Body of pancreas (tissue), 4 donors: ENCODE measurements around the gene GPR142. TPM values are rescaled to one million over a fixed set of nuclear protein-coding genes. Genes with fewer than 3 reads are reported as not detected.

Experiments used
- ATAC-seq: fragments of 150-250 bp; one replicate; pipeline ENCODE4 v1.9.1; 2016
- DNase-seq, 4 donors: peaks; one replicate each; pipeline ENCODE4 v3.0.0-alpha.2; 2019
- H3K27ac ChIP-seq, 4 donors: fragments of 200-600 bp; sonication (generic); 1 replicate in 3 of 4; 2 replicates in 1 of 4; pipeline versions ENCODE4 v1.5.1 to v1.6.1; 2016 to 2019; ENCODE audit warnings: mild to moderate bottlenecking in 1 of 4, mixed read lengths in 1 of 4, moderate library complexity in 1 of 4
- H3K27me3 ChIP-seq, 2 donors: fragments of 200-600 bp; sonication (generic); one replicate each; pipeline ENCODE4 v1.6.0; 2016; ENCODE audit warnings: mild to moderate bottlenecking in 1 of 2
- H3K36me3 ChIP-seq, 2 donors: fragments of 200-600 bp; sonication (generic); replicated peaks in 1 of 2; 2 replicates each; pipeline ENCODE4 v1.5.1; 2016; ENCODE audit warnings: low read depth in 2 of 2; ENCODE audit not compliant: insufficient read depth in 1 of 2
- H3K4me1 ChIP-seq: fragments of 200-600 bp; sonication (generic); one replicate; pipeline ENCODE4 v1.6.0; 2016
- H3K4me3 ChIP-seq, 2 donors: fragments of 200-600 bp; sonication (generic); 1 replicate in 1 of 2; 2 replicates in 1 of 2; pipeline ENCODE4 v1.5.1; 2016 to 2019
- H3K9me3 ChIP-seq, 3 donors: fragments of 200-600 bp; sonication (generic); 1 replicate in 2 of 3; 2 replicates in 1 of 3; pipeline ENCODE4 v1.5.1; 2016
- POLR2A ChIP-seq, 3 donors: fragments of 450-650 bp; IDR thresholded peaks; one replicate each; pipeline ENCODE4 v1.6.1; 2016; ENCODE audit warnings: antibody characterized with exemption in 3 of 3, mild to moderate bottlenecking in 2 of 3
- WGBS, 2 donors: methylation state at CpG; one replicate each; pipeline ENCODE4 v1.1.5; 2017; 5-methylcytosine and 5-hydroxymethylcytosine counted together
- intact Hi-C: fragments of 100-400 bp; cut with DNase I; formaldehyde crosslinking; loops from one replicate; pipeline ENCODE4 v1.15.1; 2023
- total RNA-seq, 2 donors: library from RNA; depleted of rRNA; stranded (reverse); fragments of >200 nt; gene quantifications; one replicate each; pipeline ENCODE4 v1.1.0, GENCODE V29; 2016
- TF ChIP-seq, protein P1 (sequence below), 7 experiments: fragments of 450-650 bp in 4 of 7; fragments of 200-600 bp in 3 of 7; sonication (generic) in 3 of 7; IDR thresholded peaks; one replicate each; pipeline ENCODE4 v1.5.1; 2016 to 2019; ENCODE audit warnings: antibody characterized with exemption in 7 of 7

GPR142 gene
- total RNA-seq, 2 donors from 2014 or later = 0.52 to 0.66 TPM

DNA sequence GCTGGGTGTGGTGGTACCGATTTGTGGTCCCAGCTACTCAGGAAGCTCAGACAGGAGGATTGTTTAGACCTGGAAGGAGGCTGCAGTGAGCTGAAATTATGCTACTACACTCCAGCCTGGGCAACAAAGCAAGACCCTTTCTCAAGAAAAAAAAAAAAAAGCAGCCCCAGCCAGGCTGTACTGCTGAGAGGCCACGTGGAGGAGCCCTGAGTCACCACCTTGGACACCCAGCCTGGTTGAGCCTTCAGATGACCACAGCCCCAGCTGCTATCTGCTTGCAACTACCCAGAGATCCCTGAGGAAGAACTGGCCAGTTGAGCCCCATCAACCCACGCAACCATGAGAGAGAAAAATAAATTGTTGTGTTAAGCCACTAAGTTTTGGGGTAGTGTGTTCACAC is 41.0 kb downstream of the GPR142 start:
- Histone ChIP-seq H3K36me3 (no peaks in the 10 kb centered on the region), H3K4me1 (peaks cover 8% of the 10 kb centered on the region), H3K4me3 (no peak overlapping the region), H3K9me3 (no peaks in the 10 kb centered on the region), H3K27ac (no peak overlapping the region), H3K27me3 (no peaks in the 10 kb centered on the region)
- WGBS, 2 donors = 80 to 83% methylated on average over 3 of the region's 3 CpGs
- TF ChIP-seq, protein P1, sequence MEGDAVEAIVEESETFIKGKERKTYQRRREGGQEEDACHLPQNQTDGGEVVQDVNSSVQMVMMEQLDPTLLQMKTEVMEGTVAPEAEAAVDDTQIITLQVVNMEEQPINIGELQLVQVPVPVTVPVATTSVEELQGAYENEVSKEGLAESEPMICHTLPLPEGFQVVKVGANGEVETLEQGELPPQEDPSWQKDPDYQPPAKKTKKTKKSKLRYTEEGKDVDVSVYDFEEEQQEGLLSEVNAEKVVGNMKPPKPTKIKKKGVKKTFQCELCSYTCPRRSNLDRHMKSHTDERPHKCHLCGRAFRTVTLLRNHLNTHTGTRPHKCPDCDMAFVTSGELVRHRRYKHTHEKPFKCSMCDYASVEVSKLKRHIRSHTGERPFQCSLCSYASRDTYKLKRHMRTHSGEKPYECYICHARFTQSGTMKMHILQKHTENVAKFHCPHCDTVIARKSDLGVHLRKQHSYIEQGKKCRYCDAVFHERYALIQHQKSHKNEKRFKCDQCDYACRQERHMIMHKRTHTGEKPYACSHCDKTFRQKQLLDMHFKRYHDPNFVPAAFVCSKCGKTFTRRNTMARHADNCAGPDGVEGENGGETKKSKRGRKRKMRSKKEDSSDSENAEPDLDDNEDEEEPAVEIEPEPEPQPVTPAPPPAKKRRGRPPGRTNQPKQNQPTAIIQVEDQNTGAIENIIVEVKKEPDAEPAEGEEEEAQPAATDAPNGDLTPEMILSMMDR (IDR thresholded peaks at IDR 0.05) = peak in 2 of 7 experiments; percentile 25 to 40
- no peak for TF ChIP-seq POLR2A (IDR thresholded peaks at IDR 0.05)
- ATAC-seq (peak; percentile 55), DNase-seq (peak; percentile 31 to 73 (median 52))
- intact Hi-C loops = no loop called here

- 64 to 70% methylated on average over 4 of the region's 4 CpGs for WGBS, 2 donors
Observed at GRCh38 chr17:74408815-74409214, 41.5 kb downstream of the GPR142 start.

DNA sequence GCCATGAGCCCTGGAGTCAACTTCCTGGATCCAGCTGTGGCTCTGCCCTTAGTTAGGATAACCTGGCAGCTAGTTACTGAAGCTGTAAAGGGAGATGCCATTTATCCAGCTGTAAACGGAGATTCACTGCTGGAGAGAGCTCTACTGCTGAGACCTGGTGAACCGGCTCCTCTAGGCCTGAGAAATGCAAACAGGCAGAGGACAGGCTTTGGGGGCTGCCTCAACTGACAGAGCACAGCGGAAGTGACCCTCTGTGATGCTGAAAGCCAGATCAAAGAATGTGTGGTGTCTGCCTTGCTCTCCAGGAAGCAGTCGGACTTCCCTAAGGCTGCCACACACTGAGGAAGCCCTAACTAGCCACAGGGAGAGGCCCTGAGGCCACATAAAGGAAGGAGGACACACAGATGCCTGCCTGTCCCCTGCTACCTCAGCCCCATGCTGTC is 42.7 kb downstream of the GPR142 start:
- no peak overlapping the region for H3K4me3 ChIP-seq
- WGBS, 2 donors = 79 to 84% methylated on average over 4 of the region's 4 CpGs
- H3K9me3 ChIP-seq = no peaks in the 10 kb centered on the region
- TF ChIP-seq, protein P1 (IDR thresholded peaks at IDR 0.05) = no peak
- no peak for TF ChIP-seq POLR2A (IDR thresholded peaks at IDR 0.05)
- H3K27ac ChIP-seq = no peak overlapping the region
- no peak for DNase-seq
- ATAC-seq = no peak
- H3K27me3 ChIP-seq = no peaks in the 10 kb centered on the region
- H3K4me1 ChIP-seq = peaks cover 8% of the 10 kb centered on the region
- H3K36me3 ChIP-seq = no peaks in the 10 kb centered on the region
- intact Hi-C loops = no loop called here

More at GRCh38 chr17:74408815-74409214, 41.5 kb downstream of the GPR142 start:
- H3K4me1 ChIP-seq = peaks cover 8% of the 10 kb centered on the region
- H3K36me3 ChIP-seq = no peaks in the 10 kb centered on the region
- H3K4me3 ChIP-seq = no peak overlapping the region
- H3K9me3 ChIP-seq = no peaks in the 10 kb centered on the region
- TF ChIP-seq, protein P1 (IDR thresholded peaks at IDR 0.05) = no peak
- TF ChIP-seq POLR2A (IDR thresholded peaks at IDR 0.05) = no peak
- peak in 2 of 4 donors; percentile 15 to 18 for DNase-seq
- ATAC-seq = no peak
- intact Hi-C loops = no loop called here
- no peaks in the 10 kb centered on the region for H3K27me3 ChIP-seq
- H3K27ac ChIP-seq = no peak overlapping the region

DNA sequence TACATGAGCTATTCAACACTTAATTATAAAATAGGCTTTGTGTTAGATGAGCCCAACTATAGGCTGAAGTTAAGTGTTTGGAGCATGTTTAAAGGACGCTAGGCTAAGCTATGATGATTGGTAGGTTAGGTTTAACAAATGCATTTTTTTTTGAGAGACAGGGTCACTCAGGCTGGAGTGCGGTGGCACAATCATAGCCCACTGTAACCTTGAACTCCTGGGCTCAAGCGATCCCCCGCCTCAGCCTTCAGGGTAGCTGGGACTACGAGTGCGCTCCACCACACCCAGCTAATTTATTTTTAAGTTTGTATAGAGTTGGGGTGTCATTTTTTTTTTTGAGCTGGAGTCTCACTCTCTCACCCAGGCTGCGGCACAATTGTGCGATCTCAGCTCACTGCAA is 45.3 kb downstream of the GPR142 start:
- intact Hi-C loops = no loop called here
- ATAC-seq (no peak), DNase-seq (no peak)
- Histone ChIP-seq H3K4me3 (no peak overlapping the region), H3K9me3 (no peaks in the 10 kb centered on the region), H3K36me3 (no peaks in the 10 kb centered on the region), H3K27ac (no peak overlapping the region), H3K27me3 (no peaks in the 10 kb centered on the region), H3K4me1 (peaks cover 13% of the 10 kb centered on the region)
- WGBS, 2 donors = 93 to 95% methylated on average over 8 of the region's 8 CpGs
- no peak for TF ChIP-seq POLR2A (IDR thresholded peaks at IDR 0.05)
- TF ChIP-seq, protein P1 (IDR thresholded peaks at IDR 0.05) = no peak

GRCh38 chr17:74413491-74413890 is 46.2 kb downstream of the GPR142 start:
- Histone ChIP-seq H3K27me3 (no peaks in the 10 kb centered on the region), H3K4me1 (peaks cover 15% of the 10 kb centered on the region), H3K4me3 (no peak overlapping the region), H3K27ac (no peak overlapping the region), H3K36me3 (no peaks in the 10 kb centered on the region), H3K9me3 (no peaks in the 10 kb centered on the region)
- DNase-seq = no peak
- 85 to 89% methylated on average over 7 of the region's 7 CpGs for WGBS, 2 donors
- TF ChIP-seq, protein P1 (IDR thresholded peaks at IDR 0.05) = no peak
- no peak for TF ChIP-seq POLR2A (IDR thresholded peaks at IDR 0.05)
- intact Hi-C loops = no loop called here
- no peak for ATAC-seq
